C4-2B (cell line): ENCODE results near the gene GSTM4.

Experiments used
- ZFX ChIP-seq: fragments of 450-650 bp; IDR thresholded peaks from 2 replicates; pipeline ENCODE4 v1.6.1; 2017
- TF ChIP-seq, protein P1 (sequence below): fragments of 450-650 bp; conservative IDR thresholded peaks from 2 replicates; pipeline ENCODE4 v1.5.1; 2017; ENCODE audit warnings: mild to moderate bottlenecking

DNA sequence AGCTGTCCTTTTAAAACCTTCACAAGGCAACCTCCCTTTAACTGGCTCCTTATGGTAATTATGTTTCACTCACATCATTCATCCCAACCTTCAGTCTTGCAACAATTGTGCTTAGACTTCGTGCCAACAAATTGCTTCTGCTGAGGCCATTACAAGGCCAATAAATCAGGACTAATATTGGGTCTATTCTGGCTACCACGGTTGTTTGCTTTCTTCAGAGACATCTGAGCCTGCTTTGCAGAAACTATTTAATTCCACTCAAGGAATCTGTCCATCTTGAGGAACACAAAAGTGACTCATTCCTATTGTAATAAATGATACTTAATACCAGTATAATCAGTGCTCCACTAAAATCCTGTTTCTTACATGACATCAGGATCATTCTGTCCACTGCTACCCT, 2.6 kb upstream of the GSTM4 start:
- TF ChIP-seq, protein P1, sequence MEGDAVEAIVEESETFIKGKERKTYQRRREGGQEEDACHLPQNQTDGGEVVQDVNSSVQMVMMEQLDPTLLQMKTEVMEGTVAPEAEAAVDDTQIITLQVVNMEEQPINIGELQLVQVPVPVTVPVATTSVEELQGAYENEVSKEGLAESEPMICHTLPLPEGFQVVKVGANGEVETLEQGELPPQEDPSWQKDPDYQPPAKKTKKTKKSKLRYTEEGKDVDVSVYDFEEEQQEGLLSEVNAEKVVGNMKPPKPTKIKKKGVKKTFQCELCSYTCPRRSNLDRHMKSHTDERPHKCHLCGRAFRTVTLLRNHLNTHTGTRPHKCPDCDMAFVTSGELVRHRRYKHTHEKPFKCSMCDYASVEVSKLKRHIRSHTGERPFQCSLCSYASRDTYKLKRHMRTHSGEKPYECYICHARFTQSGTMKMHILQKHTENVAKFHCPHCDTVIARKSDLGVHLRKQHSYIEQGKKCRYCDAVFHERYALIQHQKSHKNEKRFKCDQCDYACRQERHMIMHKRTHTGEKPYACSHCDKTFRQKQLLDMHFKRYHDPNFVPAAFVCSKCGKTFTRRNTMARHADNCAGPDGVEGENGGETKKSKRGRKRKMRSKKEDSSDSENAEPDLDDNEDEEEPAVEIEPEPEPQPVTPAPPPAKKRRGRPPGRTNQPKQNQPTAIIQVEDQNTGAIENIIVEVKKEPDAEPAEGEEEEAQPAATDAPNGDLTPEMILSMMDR = no peak
- no peak for TF ChIP-seq ZFX
